AG09319 (cell line): ENCODE data around the gene RND2.
A peak's percentile ranks its signal among the peaks of the same experiment; 100 is the strongest.

Experiments
- DNase-seq: peaks from one replicate; pipeline ENCODE4 v3.0.0-alpha.2; 2010; ENCODE audit warnings: low read depth; ENCODE audit errors: extremely low read depth
- TF ChIP-seq, protein P1 (sequence below): IDR thresholded peaks from 2 replicates; pipeline ENCODE4 v1.5.1; 2011; ENCODE audit warnings: low read depth, mild to moderate bottlenecking, inconsistent platforms, low read length, moderate library complexity

The RND2 gene

DNA sequence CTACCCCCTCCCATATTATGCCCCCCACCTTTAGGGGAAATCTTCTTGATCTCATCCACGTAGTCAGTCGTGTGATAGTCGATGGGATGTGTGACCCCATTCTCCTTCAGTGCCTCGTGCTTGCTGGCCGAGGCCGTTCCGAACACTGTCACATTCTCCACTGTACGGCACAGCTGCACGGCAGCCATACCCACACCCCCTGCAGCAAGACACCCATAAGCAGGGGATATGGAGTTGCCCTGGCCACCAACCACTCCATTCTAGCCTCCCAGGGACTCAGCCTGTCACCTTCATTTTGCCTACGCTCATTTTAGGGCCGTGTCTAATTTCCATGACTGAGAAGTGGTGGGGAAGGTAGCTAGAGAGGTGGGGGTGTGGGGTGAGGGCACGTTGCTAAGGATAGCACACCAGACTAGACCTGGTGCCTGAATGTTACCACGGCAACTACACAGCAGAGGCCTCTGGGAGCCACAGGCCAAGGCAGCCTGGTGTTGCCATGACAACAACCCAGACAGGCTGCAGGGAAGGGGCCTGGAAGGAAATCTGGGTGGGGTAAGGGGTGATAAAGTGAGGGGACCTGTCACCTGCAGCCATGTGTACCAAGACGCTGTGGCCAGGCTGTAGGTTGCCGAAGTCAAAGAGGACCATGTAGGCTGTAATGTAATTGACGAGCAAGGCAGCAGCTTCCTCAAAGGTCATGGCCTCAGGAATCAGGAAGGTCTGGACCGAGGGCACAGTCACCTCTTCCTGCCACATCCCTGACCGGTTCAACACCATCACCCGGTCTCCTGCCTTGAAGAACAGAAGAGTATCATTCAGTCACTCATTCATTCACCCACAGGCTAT lies 6.8 kb upstream of the RND2 start:
- no peak for DNase-seq
- TF ChIP-seq, protein P1, sequence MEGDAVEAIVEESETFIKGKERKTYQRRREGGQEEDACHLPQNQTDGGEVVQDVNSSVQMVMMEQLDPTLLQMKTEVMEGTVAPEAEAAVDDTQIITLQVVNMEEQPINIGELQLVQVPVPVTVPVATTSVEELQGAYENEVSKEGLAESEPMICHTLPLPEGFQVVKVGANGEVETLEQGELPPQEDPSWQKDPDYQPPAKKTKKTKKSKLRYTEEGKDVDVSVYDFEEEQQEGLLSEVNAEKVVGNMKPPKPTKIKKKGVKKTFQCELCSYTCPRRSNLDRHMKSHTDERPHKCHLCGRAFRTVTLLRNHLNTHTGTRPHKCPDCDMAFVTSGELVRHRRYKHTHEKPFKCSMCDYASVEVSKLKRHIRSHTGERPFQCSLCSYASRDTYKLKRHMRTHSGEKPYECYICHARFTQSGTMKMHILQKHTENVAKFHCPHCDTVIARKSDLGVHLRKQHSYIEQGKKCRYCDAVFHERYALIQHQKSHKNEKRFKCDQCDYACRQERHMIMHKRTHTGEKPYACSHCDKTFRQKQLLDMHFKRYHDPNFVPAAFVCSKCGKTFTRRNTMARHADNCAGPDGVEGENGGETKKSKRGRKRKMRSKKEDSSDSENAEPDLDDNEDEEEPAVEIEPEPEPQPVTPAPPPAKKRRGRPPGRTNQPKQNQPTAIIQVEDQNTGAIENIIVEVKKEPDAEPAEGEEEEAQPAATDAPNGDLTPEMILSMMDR, result no peak

DNA sequence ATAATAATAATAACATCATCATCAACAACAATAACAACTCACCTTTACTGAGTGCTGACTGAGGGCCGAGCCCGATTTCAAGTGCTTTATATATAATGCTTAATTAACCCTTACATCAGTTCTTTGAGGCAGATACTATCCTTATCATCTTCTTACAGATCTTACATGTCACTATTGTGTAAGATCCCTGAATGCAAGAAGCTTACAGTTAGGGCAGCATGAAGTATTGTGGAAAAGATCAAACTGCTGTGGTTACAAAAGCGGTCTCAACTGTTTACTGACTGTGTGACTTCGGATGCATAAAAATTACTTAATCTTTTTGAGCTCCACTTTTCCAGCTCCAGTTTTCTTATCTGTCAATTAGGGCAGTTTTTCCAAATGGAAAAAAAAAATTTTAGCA lies 6.1 kb upstream of the RND2 start:
- TF ChIP-seq, protein P1, result no peak
- DNase-seq, result no peak

DNA sequence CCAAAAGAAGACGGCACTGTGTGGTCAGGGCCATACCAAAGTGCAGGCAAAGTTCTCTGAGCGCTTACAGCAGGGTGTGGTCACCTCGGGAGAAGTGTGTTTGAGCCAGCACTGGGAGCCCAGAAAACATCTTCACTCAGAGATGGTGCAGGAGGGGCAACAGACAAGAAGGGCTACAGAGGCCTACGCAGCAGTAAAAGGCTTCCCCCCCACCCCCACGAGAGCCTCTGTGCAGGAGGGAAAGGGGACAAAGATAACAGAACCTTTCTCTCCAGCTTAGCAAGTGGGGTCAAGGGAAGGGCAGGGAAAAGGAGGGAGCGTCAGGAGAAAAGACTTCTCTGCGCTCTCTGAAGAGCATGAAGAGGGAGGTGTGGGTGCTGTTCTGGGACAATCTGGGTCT lies 5.6 kb upstream of the RND2 start:
- no peak for DNase-seq
- TF ChIP-seq, protein P1, result no peak

DNA sequence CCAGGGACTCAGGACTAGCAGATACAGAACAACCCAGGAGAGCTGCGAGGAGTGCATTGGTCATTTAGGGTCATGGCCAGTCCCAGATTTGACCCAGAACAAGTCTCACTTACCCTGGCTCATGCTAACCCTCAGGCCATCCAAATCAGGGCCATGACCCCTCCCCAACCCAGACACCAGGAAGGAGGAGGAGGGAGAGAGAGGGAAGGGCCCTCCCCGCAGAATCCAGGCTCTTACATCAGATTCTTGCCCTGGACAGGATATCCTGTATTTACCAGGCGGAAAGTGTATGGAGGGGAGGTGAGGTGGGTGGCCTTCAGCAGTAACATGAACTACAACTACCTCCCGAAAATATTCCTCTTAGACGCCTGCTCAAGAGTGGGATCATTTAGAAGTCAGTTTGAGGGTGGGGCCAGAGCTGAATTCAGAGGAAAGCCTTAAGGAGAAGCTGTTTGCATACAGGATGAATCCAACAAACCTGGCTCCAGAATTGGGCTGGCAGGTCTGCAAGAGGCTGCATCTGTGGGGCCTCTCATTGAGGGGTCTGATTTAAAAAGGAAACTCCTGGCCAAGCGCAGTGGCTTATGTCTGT lies 4.9 kb upstream of the RND2 start:
- TF ChIP-seq, protein P1, result no peak
- DNase-seq, result no peak

DNA sequence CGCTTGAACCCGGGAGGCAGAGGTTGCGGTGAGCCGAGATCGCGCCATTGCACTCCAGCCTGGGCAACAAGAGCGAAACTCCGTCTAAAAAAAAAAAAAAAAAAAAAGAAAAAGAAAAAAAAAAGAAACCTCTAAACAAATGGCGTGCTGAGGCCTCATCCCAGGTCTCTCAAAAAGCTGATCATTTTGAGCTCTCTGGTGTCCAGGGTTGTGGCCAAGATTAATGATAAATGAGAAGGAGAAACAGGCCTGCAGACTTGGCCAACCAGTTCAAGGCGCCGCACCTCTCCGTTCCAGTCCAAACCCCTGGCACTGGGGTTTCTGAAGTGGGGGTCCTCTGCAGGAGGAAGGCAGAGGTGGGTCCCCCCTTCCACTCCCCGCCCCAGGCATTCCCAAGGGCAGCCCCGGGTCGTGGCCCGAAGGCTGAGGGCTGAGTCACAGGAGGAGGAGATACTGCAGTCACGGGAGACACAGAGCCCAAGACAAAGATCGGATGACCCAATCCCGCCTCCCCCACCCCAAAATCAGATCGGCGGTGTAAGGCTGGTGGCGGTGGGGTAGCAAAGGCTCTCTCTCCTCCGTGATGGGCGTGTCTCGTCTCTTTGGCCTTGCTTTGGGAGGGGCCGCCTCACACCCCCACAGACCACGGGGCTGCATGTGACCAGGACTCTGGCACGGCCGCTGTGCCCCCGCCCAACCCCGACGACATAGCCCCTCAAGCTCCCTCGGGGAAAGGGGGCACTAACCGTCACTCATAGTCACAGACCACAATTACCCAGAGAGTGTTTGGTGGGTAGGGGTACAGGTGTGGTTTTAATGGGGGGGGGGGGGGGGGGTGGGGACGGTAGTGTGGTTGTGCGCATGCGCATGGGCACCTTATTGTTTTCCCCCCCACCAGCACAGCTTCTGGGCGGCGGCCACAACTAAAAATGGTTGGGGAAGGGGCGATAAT lies 4.0 kb upstream of the RND2 start:
- peak; percentile 62 for DNase-seq
- TF ChIP-seq, protein P1, result no peak

DNA sequence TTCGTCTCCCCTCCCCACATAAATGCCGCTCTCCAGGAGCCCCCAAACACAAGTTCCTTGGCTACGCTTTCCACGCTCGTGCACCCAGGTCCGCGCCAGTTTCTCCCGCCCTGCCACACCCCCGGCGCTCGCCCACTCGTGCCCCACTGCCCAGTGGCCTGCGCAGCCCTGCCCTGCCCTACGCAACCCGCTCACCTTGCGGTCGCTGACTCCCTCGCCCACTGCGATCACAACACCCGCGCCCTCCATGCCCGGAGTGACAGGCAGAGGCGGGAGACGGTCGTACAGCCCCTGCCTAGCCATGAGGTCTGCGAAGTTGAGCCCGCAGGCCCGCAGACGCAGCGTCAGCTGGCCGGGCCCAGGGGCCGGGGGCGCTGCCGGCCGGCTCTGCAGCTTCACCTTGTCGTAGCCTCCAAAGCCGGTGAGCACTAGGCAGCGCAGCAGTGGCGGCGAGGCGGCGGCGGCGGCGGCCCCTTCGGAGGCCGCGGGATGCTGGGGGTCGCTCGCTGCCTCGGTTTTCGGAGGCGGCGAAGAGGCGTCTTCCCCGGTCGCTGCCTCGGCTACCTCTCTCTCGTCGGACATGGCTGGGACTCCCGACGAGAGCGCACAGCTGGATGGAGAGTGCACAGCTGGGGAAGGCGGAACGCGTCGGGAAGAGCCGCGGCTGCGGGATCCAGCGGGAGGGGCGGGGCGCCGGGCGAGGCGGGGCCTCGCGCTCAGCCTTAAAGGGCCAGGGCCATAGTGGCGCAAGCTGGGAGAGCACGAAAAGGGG lies 3.1 kb upstream of the RND2 start, which contains the start of gene VAT1:
Gene VAT1 (minus strand): TSS at position 645 of the 772 bp plus-strand sequence. CDS start 63 bp downstream, at position 582.
- TF ChIP-seq, protein P1, result no peak
- DNase-seq, result no peak
